Vagina (tissue), 2 donors: ENCODE measurements around the gene MUC7. TPM values are rescaled to one million over a fixed set of nuclear protein-coding genes. Genes with fewer than 3 reads are reported as not detected.

Experiments used
- DNase-seq, 2 donors: peaks; one replicate each; pipeline ENCODE4 v3.0.0-alpha.2; 2017; ENCODE audit errors: extremely low spot score in 2 of 2
- H3K27ac ChIP-seq: fragments of 200-600 bp; sonication (generic); one replicate; pipeline ENCODE4 v1.5.1; 2019
- H3K27me3 ChIP-seq: fragments of 200-600 bp; sonication (generic); one replicate; pipeline ENCODE4 v1.5.1; 2019
- H3K36me3 ChIP-seq, 2 donors: fragments of 200-600 bp; sonication (generic); one replicate each; pipeline ENCODE4 v1.5.1; 2017 to 2019
- H3K4me1 ChIP-seq: fragments of 200-600 bp; sonication (generic); one replicate; pipeline ENCODE4 v1.5.1; 2019
- H3K4me3 ChIP-seq, 2 donors: fragments of 200-600 bp; sonication (generic); 1 replicate in 1 of 2; 2 replicates in 1 of 2; pipeline ENCODE4 v1.5.1; 2016 to 2019
- H3K9me3 ChIP-seq: fragments of 200-600 bp; sonication (generic); one replicate; pipeline ENCODE4 v1.5.1; 2019
- POLR2A ChIP-seq, 2 donors: fragments of 450-650 bp; IDR thresholded peaks; one replicate each; pipeline ENCODE4 v1.6.1; 2017; ENCODE audit warnings: antibody characterized with exemption in 2 of 2, mild to moderate bottlenecking in 2 of 2, moderate library complexity in 2 of 2
- POLR2AphosphoS5 ChIP-seq, 2 donors: sonication (generic); formaldehyde crosslinking; IDR thresholded peaks; one replicate each; pipeline ENCODE4 v1.9.0; 2017; ENCODE audit warnings: antibody characterized with exemption in 2 of 2, mild to moderate bottlenecking in 2 of 2, low read depth in 1 of 2; ENCODE audit not compliant: insufficient read depth in 1 of 2
- intact Hi-C: fragments of 100-400 bp; cut with DNase I; formaldehyde crosslinking; loops from one replicate; pipeline ENCODE4 v1.15.1; 2023
- total RNA-seq: library from RNA; depleted of rRNA; stranded (reverse); fragments of >200 nt; gene quantifications from one replicate; pipeline ENCODE4 v1.2.3, GENCODE V29; 2016
- TF ChIP-seq, protein P1 (sequence below), 3 experiments: fragments of 450-650 bp in 2 of 3; fragments of 200-600 bp in 1 of 3; sonication (generic) in 1 of 3; IDR thresholded peaks; one replicate each; pipeline ENCODE4 v1.5.1; 2017 to 2019; ENCODE audit warnings: antibody characterized with exemption in 3 of 3, mild to moderate bottlenecking in 2 of 3, moderate library complexity in 2 of 3

The MUC7 gene
- total RNA-seq, 1 donor from 2014 or later, result not detected

- Histone ChIP-seq H3K9me3 (no peaks in the 10 kb centered on the region), H3K36me3 (no peaks in the 10 kb centered on the region), H3K27me3 (no peaks in the 10 kb centered on the region), H3K4me1 (no peaks in the 10 kb centered on the region), H3K27ac (no peak overlapping the region), H3K4me3 (no peak overlapping the region)
- no peak for DNase-seq
- intact Hi-C loops, result no loop called here
- TF ChIP-seq, protein P1, sequence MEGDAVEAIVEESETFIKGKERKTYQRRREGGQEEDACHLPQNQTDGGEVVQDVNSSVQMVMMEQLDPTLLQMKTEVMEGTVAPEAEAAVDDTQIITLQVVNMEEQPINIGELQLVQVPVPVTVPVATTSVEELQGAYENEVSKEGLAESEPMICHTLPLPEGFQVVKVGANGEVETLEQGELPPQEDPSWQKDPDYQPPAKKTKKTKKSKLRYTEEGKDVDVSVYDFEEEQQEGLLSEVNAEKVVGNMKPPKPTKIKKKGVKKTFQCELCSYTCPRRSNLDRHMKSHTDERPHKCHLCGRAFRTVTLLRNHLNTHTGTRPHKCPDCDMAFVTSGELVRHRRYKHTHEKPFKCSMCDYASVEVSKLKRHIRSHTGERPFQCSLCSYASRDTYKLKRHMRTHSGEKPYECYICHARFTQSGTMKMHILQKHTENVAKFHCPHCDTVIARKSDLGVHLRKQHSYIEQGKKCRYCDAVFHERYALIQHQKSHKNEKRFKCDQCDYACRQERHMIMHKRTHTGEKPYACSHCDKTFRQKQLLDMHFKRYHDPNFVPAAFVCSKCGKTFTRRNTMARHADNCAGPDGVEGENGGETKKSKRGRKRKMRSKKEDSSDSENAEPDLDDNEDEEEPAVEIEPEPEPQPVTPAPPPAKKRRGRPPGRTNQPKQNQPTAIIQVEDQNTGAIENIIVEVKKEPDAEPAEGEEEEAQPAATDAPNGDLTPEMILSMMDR (IDR thresholded peaks at IDR 0.05), result no peak
- TF ChIP-seq POLR2AphosphoS5 (IDR thresholded peaks at IDR 0.05; ENCODE audit: insufficient read depth in 1 of 2, low read depth in 1 of 2), result no peak
- no peak for TF ChIP-seq POLR2A (IDR thresholded peaks at IDR 0.05)
Measured at GRCh38 chr4:70508801-70509200, 36.8 kb downstream of the MUC7 start.

DNA sequence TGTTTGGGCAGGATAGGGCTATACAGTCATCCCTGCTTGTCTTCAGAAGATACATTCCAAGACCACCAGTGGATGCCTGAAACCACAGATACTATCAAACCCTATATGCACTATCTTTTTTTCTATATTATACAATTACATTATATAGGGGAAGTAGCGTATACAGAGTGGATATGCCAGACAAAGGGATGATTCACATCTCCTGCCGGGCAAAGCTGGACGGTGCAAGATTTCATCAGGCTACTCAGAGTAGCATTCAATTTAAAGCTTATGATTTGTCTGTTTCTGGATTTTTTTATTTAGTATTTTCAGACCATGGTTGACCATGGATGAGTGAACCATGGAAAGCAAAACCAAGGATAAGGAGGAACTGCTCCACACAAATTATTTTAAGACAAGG, 39.4 kb downstream of the MUC7 start:
- Histone ChIP-seq H3K27me3 (no peaks in the 10 kb centered on the region), H3K36me3 (no peaks in the 10 kb centered on the region), H3K4me1 (no peaks in the 10 kb centered on the region), H3K9me3 (no peaks in the 10 kb centered on the region), H3K4me3 (no peak overlapping the region), H3K27ac (no peak overlapping the region)
- TF ChIP-seq, protein P1 (IDR thresholded peaks at IDR 0.05), result no peak
- TF ChIP-seq POLR2A (IDR thresholded peaks at IDR 0.05) (no peak), POLR2AphosphoS5 (IDR thresholded peaks at IDR 0.05; ENCODE audit: insufficient read depth in 1 of 2, low read depth in 1 of 2) (no peak)
- DNase-seq, result no peak
- intact Hi-C loops, result no loop called here

- Histone ChIP-seq H3K4me3 (no peak overlapping the region), H3K4me1 (no peaks in the 10 kb centered on the region), H3K27ac (no peak overlapping the region), H3K9me3 (no peaks in the 10 kb centered on the region), H3K36me3 (no peaks in the 10 kb centered on the region), H3K27me3 (no peaks in the 10 kb centered on the region)
- TF ChIP-seq POLR2AphosphoS5 (IDR thresholded peaks at IDR 0.05; ENCODE audit: insufficient read depth in 1 of 2, low read depth in 1 of 2) (no peak), POLR2A (IDR thresholded peaks at IDR 0.05) (no peak)
- TF ChIP-seq, protein P1 (IDR thresholded peaks at IDR 0.05), result no peak
- intact Hi-C loops, result no loop called here
- no peak for DNase-seq
Measured at GRCh38 chr4:70515367-70516250, 43.6 kb downstream of the MUC7 start.

DNA sequence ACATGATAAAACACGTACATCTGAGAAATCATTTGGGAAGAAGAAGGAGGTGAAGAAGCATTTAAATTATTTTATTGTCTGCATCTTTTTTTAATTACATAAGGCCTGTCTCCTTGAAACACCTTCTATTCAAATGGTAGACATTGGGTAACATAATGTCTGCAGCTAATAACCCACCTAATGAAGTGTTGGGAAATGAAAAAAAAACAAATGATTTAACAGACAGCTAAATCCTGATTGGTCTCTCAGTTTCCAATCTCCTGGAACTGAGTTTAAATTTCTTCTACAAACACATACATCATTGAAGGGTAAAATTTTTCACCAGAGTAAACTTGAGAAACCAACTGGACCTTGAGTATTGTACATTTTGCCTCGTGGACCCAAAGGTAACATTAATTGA, 46.3 kb downstream of the MUC7 start, which contains the start of gene AMTN:
TSS of gene AMTN (plus strand) at position 301 of the 400 bp plus-strand sequence. CDS start 209 bp downstream, outside the sequence.
- no peak within 1 kb of the TSS for H3K4me3 ChIP-seq
- DNase-seq, result no peak
- no peaks in the 10 kb centered on the region for H3K9me3 ChIP-seq
- no peak within 1 kb of the TSS for H3K27ac ChIP-seq
- TF ChIP-seq POLR2A (IDR thresholded peaks at IDR 0.05) (no peak), POLR2AphosphoS5 (IDR thresholded peaks at IDR 0.05; ENCODE audit: insufficient read depth in 1 of 2, low read depth in 1 of 2) (no peak)
- TF ChIP-seq, protein P1 (IDR thresholded peaks at IDR 0.05), result no peak
- no peaks in the 10 kb centered on the region for H3K36me3 ChIP-seq
- intact Hi-C loops, result no loop called here
- no peaks in the 10 kb centered on the region for H3K27me3 ChIP-seq
- no peaks in the 10 kb centered on the region for H3K4me1 ChIP-seq

- no peak for DNase-seq
- H3K36me3 ChIP-seq, result no peaks in the 10 kb centered on the region
- TF ChIP-seq POLR2A (IDR thresholded peaks at IDR 0.05) (no peak), POLR2AphosphoS5 (IDR thresholded peaks at IDR 0.05; ENCODE audit: insufficient read depth in 1 of 2, low read depth in 1 of 2) (no peak)
- TF ChIP-seq, protein P1 (IDR thresholded peaks at IDR 0.05), result no peak
- no peaks in the 10 kb centered on the region for H3K27me3 ChIP-seq
- no peak overlapping the region for H3K27ac ChIP-seq
- no peaks in the 10 kb centered on the region for H3K4me1 ChIP-seq
- no peak overlapping the region for H3K4me3 ChIP-seq
- H3K9me3 ChIP-seq, result no peaks in the 10 kb centered on the region
- intact Hi-C loops, result no loop called here
Measured at GRCh38 chr4:70518716-70519115, 46.7 kb downstream of the MUC7 start.
